Suprapubic skin (tissue), 4 donors: ENCODE measurements around the gene TEK.

Experiments
- CTCF ChIP-seq, 2 donors: fragments of 200-600 bp in 1 of 2; fragments of 450-650 bp in 1 of 2; sonication (generic) in 1 of 2; IDR thresholded peaks; one replicate each; pipeline ENCODE4 v1.5.1; 2016 to 2019; ENCODE audit warnings: antibody characterized with exemption in 2 of 2, mild to moderate bottlenecking in 1 of 2, moderate library complexity in 1 of 2
- EP300 ChIP-seq: sonication (generic); formaldehyde crosslinking; IDR thresholded peaks from one replicate; pipeline ENCODE4 v1.6.1; 2017; ENCODE audit warnings: antibody characterized with exemption
- POLR2A ChIP-seq, 2 donors: fragments of 450-650 bp; IDR thresholded peaks; one replicate each; pipeline ENCODE4 v1.6.1; 2017; ENCODE audit warnings: antibody characterized with exemption in 2 of 2, mild to moderate bottlenecking in 2 of 2, moderate library complexity in 2 of 2
- POLR2AphosphoS5 ChIP-seq, 3 donors: sonication (generic); formaldehyde crosslinking; IDR thresholded peaks; one replicate each; pipeline ENCODE4 v1.6.1; 2017; ENCODE audit warnings: antibody characterized with exemption in 3 of 3

GRCh38 chr9:27094640-27095298 is 14.3 kb upstream of the TEK start:
- TF ChIP-seq POLR2A (IDR thresholded peaks at IDR 0.05) (no peak), CTCF (IDR thresholded peaks at IDR 0.05) (no peak), EP300 (no peak), POLR2AphosphoS5 (IDR thresholded peaks at IDR 0.05) (no peak)
